HG03060 (cell line): ENCODE results near the gene SDK1.

Experiments used
- ATAC-seq: cut with Tn5 transposase; IDR thresholded peaks from one replicate; pipeline ENCODE4 v1.9.1; 2021; ENCODE audit warnings: low read depth, moderate number of reproducible peaks; ENCODE audit not compliant: unreplicated experiment

SDK1 gene

DNA sequence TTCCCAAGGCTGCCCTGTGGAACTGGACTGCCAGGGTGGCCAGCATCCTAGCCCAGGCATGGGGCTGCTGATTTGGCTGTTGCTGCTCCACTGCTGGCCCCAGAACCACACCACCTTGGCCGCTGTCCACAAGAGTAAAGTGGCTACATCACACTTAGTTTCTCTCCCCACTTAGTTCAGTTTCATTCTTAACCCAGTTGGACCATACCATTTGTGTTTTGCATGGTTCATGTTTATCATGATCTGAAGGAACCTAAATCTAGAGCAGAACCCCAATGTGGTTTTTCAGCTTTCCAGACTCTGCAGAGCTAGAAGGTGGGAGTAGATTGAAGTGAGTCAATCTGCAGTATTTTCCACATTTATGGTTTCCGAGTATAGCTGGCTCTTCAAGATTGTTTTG lies 32.8 kb downstream of the SDK1 start:
- no peak for ATAC-seq

- ATAC-seq, result no peak
Measured at GRCh38 chr7:3336042-3336665, 35.1 kb downstream of the SDK1 start.

DNA sequence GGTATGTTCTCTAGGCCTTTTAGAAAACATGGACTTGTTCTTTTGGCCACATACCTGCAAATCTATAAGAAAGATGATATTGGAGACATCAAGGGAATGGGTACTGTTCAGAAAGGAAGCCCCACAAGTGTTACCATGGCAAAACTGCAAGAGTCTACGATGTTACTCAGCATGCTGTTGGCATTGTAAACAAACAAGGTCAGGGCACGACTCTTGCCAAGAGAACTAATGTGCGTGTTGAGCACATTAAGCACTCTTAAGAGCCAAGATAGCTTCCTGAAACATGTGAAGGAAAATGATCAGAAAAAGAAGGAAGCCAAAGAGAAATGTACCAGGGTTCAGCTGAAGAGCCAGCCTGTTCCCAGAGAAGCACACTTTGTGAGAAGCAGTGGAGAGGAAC lies 37.1 kb downstream of the SDK1 start:
- no peak for ATAC-seq

GRCh38 chr7:3345699-3346481 lies 44.8 kb downstream of the SDK1 start:
- no peak for ATAC-seq

- ATAC-seq, result no peak
Measured at GRCh38 chr7:3349126-3349525, 48.1 kb downstream of the SDK1 start.

GRCh38 chr7:3356173-3356572 lies 55.1 kb downstream of the SDK1 start:
- no peak for ATAC-seq

DNA sequence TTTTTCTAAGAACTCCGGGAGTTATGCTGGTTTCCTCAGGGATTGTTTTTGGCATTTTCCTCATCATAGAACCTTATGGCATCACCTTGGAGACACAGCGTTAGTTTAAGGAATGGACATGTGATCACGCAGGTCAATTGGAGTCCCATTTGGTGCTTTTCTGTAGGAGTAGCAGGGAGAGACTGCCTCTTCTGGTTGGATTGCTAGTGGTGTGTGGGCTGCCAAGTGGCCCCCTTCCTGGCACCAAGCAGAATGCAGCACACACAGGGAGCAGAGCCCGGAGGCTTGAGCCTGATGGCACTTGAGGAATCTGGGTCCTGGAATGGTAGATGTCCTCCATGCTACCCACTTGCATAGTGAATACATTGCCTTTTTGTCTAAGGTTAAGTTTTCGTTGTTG lies 57.9 kb downstream of the SDK1 start:
- no peak for ATAC-seq

GRCh38 chr7:3367261-3367660 lies 66.2 kb downstream of the SDK1 start:
- no peak for ATAC-seq

GRCh38 chr7:3370068-3370830 lies 69.2 kb downstream of the SDK1 start:
- no peak for ATAC-seq

- ATAC-seq, result no peak
Measured at GRCh38 chr7:3370921-3371320, 69.9 kb downstream of the SDK1 start.

GRCh38 chr7:3371601-3372000 lies 70.5 kb downstream of the SDK1 start:
- no peak for ATAC-seq

GRCh38 chr7:3374239-3374638 lies 73.2 kb downstream of the SDK1 start:
- ATAC-seq, result no peak

DNA sequence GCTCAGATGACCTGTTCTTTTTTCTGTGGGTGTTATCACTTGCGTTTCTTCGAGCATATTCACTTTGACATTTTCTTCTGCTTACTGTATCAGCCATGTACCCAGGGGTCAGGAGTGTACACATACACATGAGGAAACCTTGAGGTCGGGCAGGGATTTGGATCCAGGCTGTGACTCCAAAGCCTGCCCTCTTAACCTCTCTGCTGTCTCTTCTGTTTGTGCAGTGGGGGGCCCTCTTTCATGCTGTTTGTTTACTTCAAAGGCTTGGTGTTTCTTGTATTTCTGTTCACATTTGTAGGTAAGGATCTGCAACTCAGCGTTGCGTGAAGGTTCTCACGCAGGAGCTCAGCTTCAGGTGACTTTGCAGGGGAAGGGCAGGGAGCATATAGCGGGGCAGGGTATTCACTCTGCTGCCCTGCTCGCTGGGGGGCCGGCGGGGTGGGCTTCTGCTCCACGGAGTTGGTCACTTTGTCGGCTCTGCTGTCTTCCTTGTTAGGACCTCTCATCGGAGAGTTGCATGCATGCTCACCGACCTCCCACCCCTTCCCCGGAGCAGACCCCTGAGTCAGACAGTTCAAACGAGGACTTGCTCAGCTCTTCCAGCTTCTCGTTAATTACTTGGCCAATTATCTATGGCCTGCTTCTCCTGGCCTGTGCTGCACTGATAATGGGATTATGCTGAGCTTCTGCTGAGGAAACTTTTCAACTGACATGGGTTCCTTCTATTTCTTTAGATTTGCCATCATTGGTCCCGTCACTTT lies 77.5 kb downstream of the SDK1 start:
- ATAC-seq, result no peak

DNA sequence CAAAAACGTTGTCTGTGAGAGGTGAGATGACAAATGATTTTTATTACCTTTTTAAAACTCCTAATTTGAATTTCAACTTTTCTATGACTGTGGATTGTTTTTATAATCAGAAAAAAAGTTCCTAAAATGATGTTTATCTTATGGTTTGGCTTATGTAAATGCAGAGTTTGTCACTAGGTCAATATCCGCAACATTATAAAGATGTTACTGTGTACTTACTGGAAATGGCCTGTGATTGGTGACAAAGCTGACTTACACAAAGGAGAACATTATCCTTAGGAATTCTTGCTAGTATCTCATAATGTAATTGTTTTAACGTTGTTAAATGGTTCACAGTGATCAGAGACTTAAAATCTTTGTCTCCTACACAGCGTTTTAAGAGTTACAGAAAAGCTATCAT lies 79.0 kb downstream of the SDK1 start:
- no peak for ATAC-seq

DNA sequence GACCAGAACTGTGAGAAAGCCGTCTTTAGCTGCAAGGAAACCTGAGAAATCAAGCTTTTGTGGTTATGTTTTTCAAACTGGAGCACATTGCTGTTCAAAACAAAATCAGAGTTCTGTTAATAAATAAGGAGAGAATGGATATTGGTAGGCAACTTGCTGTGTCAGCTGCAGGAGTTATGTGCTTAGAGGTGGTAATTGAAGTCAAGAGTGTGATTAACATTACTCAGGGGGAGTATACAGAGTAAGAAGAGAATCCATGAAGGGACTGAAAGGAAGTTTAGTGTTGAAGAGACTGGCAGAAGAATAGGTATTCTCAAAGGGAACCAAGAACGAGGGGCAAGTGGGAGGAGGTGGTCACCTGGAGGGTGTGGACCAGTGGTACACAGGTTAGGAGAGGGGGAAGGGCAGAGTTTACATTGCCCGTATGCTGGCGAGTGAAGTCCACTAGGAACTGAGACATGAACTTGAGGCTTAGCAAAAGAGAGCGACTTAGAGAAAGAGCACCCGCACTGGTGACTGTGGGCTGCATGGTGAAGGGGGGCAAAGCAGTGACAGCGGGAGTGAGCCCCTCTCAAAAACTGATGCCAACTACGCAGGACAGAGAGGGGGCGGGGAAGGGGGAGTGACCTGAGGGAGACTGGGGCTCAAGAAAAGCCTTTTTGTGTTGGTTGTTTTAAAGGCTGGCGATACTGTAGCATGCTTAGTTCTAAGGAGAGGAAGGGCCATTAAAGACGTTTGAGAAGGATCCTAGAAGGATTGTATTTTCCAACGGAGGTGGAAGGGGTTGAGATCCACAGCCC lies 80.0 kb downstream of the SDK1 start:
- ATAC-seq, result no peak

DNA sequence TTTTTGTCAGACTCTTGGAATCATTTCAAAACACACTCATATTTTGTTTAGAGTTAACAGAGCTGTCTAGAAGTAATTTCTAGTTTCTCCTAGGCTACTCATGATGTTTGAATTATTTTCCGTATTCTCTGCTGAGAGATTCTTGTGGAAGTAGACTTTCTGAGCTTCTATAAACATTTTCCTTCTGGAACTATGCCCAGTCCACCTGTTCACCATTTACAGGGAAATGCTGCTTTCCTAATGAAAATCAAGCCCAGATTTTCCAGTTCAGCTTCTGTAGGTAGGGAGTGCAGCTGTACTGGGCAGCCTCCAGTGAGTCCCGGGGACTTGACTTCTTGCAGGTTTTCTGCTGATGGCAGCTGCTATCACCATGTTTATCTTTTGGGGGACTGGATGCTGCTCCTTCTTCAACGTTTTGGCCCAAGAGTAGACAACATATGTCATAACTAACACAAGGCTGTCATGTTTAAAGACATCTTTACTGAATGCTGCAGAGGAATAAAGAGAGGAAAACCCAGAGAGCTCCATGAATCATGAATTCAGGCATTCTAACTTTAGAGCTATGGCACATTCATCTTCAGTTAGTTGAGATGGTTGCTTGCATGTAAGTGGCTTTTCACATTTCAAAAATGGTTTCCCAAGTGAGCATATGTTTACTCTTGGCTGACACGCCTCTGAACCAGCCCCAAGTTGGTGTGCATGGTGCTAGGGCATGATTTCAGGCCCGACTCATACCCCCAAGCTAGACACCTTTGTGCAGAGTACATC lies 85.6 kb downstream of the SDK1 start:
- no peak for ATAC-seq

DNA sequence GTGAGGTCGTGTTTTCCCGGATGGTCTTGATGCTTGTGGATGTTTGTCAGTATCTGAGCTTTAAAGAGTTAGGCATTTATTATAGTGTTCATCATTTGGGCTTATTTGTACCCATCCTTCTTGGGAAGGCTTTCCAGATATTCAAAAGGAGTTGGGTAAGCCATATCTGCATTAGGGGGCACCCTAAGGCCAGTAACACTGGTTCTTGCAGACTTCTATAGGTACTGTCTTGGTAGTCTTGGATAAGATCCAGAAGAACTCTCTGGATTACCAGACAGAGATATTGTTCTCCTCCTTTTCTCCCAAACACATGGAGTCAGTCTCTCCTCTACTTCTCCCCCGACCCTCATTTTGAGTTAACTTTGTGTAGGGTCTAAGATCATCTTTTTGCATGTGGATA lies 92.8 kb downstream of the SDK1 start:
- ATAC-seq, result no peak

DNA sequence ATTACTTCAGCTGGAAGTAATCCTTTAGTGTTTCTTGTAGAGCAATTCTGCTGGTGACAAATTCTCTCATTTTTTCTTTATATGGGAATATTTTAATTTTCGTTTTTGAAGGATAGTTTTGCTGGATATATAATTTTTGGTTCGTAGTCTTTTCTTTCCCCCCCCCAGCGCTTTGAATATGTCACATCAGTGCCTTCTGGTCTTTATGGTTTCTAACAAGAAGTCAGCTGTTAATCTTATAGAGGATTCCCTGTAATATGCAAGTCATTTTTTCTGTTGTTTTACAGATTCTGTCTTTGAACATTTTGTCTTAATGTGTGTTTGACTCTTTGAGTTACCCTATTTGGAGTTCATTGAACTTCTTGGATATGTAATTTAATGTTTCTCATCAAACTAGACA lies 96.3 kb downstream of the SDK1 start:
- ATAC-seq, result no peak

- ATAC-seq, result no peak
Measured at GRCh38 chr7:3399858-3400257, 98.8 kb downstream of the SDK1 start.
